Common myeloid progenitor, CD34-positive (primary cell): ENCODE results near the gene EXOC6B.

Experiments
- CTCF ChIA-PET: fragments of 350-600 bp; sonication (Branson Sonifier 250); formaldehyde crosslinking; loops from one replicate; lab custom pipeline; 2021; ENCODE audit warnings: antibody characterized with exemption; lab: Charles Lee
- POLR2A ChIA-PET: fragments of 350-600 bp; sonication (Branson Sonifier 250); formaldehyde crosslinking; loops from one replicate; lab custom pipeline; 2021; ENCODE audit warnings: antibody characterized with exemption; lab: Charles Lee
- DNase-seq, 3 donors: peaks; one replicate each; pipeline versions ENCODE4 v3.0.0 to v3.0.0-alpha.2; 2013
- H3K27ac ChIP-seq, 2 experiments: 1 replicate in 1 of 2; 2 replicates in 1 of 2; pipeline ENCODE4 v1.7.0; 2013; ENCODE audit warnings: inconsistent platforms in 2 of 2, low read length in 2 of 2, mild to moderate bottlenecking in 2 of 2, low read depth in 1 of 2, moderate library complexity in 1 of 2; ENCODE audit not compliant: severe bottlenecking in 2 of 2, insufficient read depth in 1 of 2, poor library complexity in 1 of 2
- H3K27me3 ChIP-seq, 5 experiments: replicated peaks in 2 of 5; 1 replicate in 3 of 5; 2 replicates in 2 of 5; pipeline versions ENCODE4 v1.6.1 to v1.7.0; 2013; ENCODE audit warnings: low read length in 4 of 5, mild to moderate bottlenecking in 2 of 5, moderate library complexity in 2 of 5, inconsistent platforms in 1 of 5; ENCODE audit not compliant: insufficient read depth in 5 of 5, control insufficient read depth in 4 of 5
- H3K36me3 ChIP-seq, 4 experiments: 1 replicate in 2 of 4; 2 replicates in 2 of 4; pipeline versions ENCODE4 v1.6.1 to v1.7.0; 2013; ENCODE audit warnings: low read length in 3 of 4, control low read depth in 1 of 4, mild to moderate bottlenecking in 1 of 4; ENCODE audit not compliant: control insufficient read depth in 4 of 4, insufficient read depth in 4 of 4
- H3K4me1 ChIP-seq, 4 experiments: 1 replicate in 3 of 4; 2 replicates in 1 of 4; pipeline versions ENCODE4 v1.6.1 to v1.7.1; 2013; ENCODE audit warnings: low read length in 3 of 4, mild to moderate bottlenecking in 3 of 4, control low read depth in 1 of 4, inconsistent platforms in 1 of 4, moderate library complexity in 1 of 4; ENCODE audit not compliant: control insufficient read depth in 4 of 4, insufficient read depth in 4 of 4; ENCODE audit errors: control extremely low read depth in 1 of 4
- H3K4me3 ChIP-seq, 7 experiments: 1 replicate in 4 of 7; 2 replicates in 3 of 7; pipeline versions ENCODE4 v1.5.1 to v1.7.0; 2013; ENCODE audit warnings: mild to moderate bottlenecking in 7 of 7, low read length in 6 of 7, moderate library complexity in 6 of 7, inconsistent platforms in 2 of 7, low read depth in 2 of 7, control low read depth in 1 of 7; ENCODE audit not compliant: insufficient read depth in 4 of 7, control insufficient read depth in 1 of 7; ENCODE audit errors: extremely low read depth in 1 of 7
- H3K9me3 ChIP-seq, 5 experiments: 1 replicate in 4 of 5; 2 replicates in 1 of 5; pipeline versions ENCODE4 v1.6.1 to v1.7.1; 2013; ENCODE audit warnings: low read length in 4 of 5, mild to moderate bottlenecking in 2 of 5, inconsistent platforms in 1 of 5, low read depth in 1 of 5, moderate library complexity in 1 of 5; ENCODE audit not compliant: control insufficient read depth in 4 of 5, insufficient read depth in 2 of 5; ENCODE audit errors: control extremely low read depth in 1 of 5
- WGBS: methylation state at CpG from one replicate; pipeline ENCODE4 v1.1.5; 2013; ENCODE audit not compliant: insufficient coverage; 5-methylcytosine and 5-hydroxymethylcytosine counted together

Gene EXOC6B

GRCh38 chr2:72181616-72182015, 644.2 kb downstream of the EXOC6B start:
- Histone ChIP-seq H3K36me3 (peaks cover 0 to 2% (median 0%) of the 10 kb centered on the region in 4 experiments), H3K9me3 (peaks cover 0 to 1% (median 0%) of the 10 kb centered on the region in 5 experiments), H3K27ac (no peak overlapping the region), H3K27me3 (no peaks in the 10 kb centered on the region), H3K4me1 (no peaks in the 10 kb centered on the region), H3K4me3 (no peak overlapping the region)
- DNase-seq: no peak
- CTCF ChIA-PET: no interaction called here
- WGBS: 100% methylated on average over 1 of the region's 2 CpGs
- POLR2A ChIA-PET: no interaction called here

- no peaks in the 10 kb centered on the region for H3K4me1 ChIP-seq
- ChIA-PET CTCF (no interaction called here), POLR2A (no interaction called here)
- DNase-seq: no peak
- peaks cover 0 to 1% (median 0%) of the 10 kb centered on the region in 5 experiments for H3K9me3 ChIP-seq
- H3K36me3 ChIP-seq: peaks cover 0 to 2% (median 0%) of the 10 kb centered on the region in 4 experiments
- no peaks in the 10 kb centered on the region for H3K27me3 ChIP-seq
- H3K27ac ChIP-seq: no peak overlapping the region
- no peak overlapping the region for H3K4me3 ChIP-seq
- no CpG with 5 or more reads among the region's 1 CpG for WGBS
Observed at GRCh38 chr2:72180351-72180750, 645.5 kb downstream of the EXOC6B start.

- no peak overlapping the region for H3K4me3 ChIP-seq
- POLR2A ChIA-PET: no interaction called here
Observed at GRCh38 chr2:72178551-72178950, 647.3 kb downstream of the EXOC6B start.

DNA sequence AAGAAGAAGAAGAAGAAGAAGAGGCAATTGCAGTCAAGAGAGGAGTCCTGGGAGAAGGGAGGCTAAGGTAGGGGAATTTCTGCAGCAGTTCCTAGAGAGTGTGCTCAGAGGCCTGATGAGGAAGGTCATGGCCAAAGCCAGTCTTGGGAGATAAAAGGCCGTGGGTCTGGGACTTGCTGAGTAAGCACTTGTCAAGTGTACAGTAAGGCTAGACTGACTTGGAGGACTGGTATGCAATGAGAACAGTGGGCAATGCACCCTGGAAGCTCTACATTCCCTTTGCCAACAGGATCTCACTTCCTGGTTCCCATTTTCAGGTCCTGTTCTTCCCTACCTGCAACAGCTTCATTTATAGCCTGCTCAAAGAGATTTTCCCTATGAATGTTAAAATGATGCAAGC, 649.6 kb downstream of the EXOC6B start:
- Histone ChIP-seq H3K36me3 (peaks cover 0 to 2% (median 0%) of the 10 kb centered on the region in 4 experiments), H3K27me3 (no peaks in the 10 kb centered on the region), H3K27ac (no peak overlapping the region), H3K4me1 (no peaks in the 10 kb centered on the region), H3K9me3 (peaks cover 0 to 1% (median 0%) of the 10 kb centered on the region in 5 experiments), H3K4me3 (no peak overlapping the region)
- ChIA-PET CTCF (no interaction called here), POLR2A (no interaction called here)
- DNase-seq: no peak
- 100% methylated on average over 1 of the region's 1 CpG for WGBS

More at GRCh38 chr2:72178551-72178950, 647.3 kb downstream of the EXOC6B start:
- CTCF ChIA-PET: no interaction called here
- no peaks in the 10 kb centered on the region for H3K27me3 ChIP-seq
- H3K9me3 ChIP-seq: peaks cover 0 to 1% (median 0%) of the 10 kb centered on the region in 5 experiments
- no peaks in the 10 kb centered on the region for H3K4me1 ChIP-seq
- 93% methylated on average over 2 of the region's 2 CpGs for WGBS
- peaks cover 0 to 2% (median 0%) of the 10 kb centered on the region in 4 experiments for H3K36me3 ChIP-seq
- no peak overlapping the region for H3K27ac ChIP-seq
- no peak for DNase-seq

GRCh38 chr2:72175636-72176035, 650.2 kb downstream of the EXOC6B start:
- ChIA-PET POLR2A (interaction anchor here (0.6 kb wide), 1 partner anchor 448 kb away, joined by 4 read pairs; no protein-coding TSS in a partner anchor), CTCF (no interaction called here)
- Histone ChIP-seq H3K9me3 (no peaks in the 10 kb centered on the region), H3K4me3 (no peak overlapping the region), H3K27ac (no peak overlapping the region), H3K27me3 (no peaks in the 10 kb centered on the region), H3K36me3 (peaks cover 0 to 2% (median 0%) of the 10 kb centered on the region in 4 experiments), H3K4me1 (no peaks in the 10 kb centered on the region)
- DNase-seq: no peak
- WGBS: 100% methylated on average over 2 of the region's 4 CpGs

- H3K9me3 ChIP-seq: no peaks in the 10 kb centered on the region
- POLR2A ChIA-PET: no interaction called here
- H3K27me3 ChIP-seq: no peaks in the 10 kb centered on the region
- no peak for DNase-seq
- no peaks in the 10 kb centered on the region for H3K4me1 ChIP-seq
- WGBS: 81% methylated on average over 6 of the region's 8 CpGs
- no peak overlapping the region for H3K27ac ChIP-seq
- no peak overlapping the region for H3K4me3 ChIP-seq
- CTCF ChIA-PET: no interaction called here
- peaks cover 0 to 2% (median 0%) of the 10 kb centered on the region in 4 experiments for H3K36me3 ChIP-seq
Observed at GRCh38 chr2:72173640-72174321, 652.1 kb downstream of the EXOC6B start.

- no peak overlapping the region for H3K27ac ChIP-seq
- no peaks in the 10 kb centered on the region for H3K36me3 ChIP-seq
- H3K4me1 ChIP-seq: no peaks in the 10 kb centered on the region
- WGBS: no CpG with 5 or more reads among the region's 2 CpGs
- H3K9me3 ChIP-seq: no peaks in the 10 kb centered on the region
- H3K4me3 ChIP-seq: no peak overlapping the region
- no peak for DNase-seq
- CTCF ChIA-PET: no interaction called here
- POLR2A ChIA-PET: no interaction called here
- no peaks in the 10 kb centered on the region for H3K27me3 ChIP-seq
Observed at GRCh38 chr2:72172478-72172877, 653.4 kb downstream of the EXOC6B start.
